HK-2 (cell line): Measurements from ENCODE around the gene COX4I2.

ENCODE experiments used
- DNase-seq: peaks from one replicate; pipeline ENCODE4 v3.0.0-alpha.2; 2018; ENCODE audit not compliant: unreplicated experiment

The COX4I2 gene

DNA sequence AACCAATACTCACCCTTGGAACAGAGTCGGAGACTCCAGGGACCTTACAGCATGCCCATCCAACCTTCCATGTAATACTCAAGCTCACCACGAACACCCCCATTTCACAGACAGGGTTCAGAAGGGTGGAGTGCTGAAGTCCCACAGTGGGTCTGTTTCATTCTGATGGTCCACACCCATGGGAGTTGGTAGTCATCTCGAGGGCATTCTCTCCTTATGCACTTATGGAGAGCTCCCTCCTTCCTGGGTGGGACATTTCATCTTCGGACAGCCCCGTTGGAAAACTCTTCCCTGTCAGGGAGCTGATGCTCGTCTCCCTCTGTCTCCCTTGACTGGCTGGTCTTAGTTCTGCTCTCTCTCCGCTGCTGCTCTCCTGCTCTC is 38.9 kb downstream of the COX4I2 start:
- DNase-seq = no peak

DNA sequence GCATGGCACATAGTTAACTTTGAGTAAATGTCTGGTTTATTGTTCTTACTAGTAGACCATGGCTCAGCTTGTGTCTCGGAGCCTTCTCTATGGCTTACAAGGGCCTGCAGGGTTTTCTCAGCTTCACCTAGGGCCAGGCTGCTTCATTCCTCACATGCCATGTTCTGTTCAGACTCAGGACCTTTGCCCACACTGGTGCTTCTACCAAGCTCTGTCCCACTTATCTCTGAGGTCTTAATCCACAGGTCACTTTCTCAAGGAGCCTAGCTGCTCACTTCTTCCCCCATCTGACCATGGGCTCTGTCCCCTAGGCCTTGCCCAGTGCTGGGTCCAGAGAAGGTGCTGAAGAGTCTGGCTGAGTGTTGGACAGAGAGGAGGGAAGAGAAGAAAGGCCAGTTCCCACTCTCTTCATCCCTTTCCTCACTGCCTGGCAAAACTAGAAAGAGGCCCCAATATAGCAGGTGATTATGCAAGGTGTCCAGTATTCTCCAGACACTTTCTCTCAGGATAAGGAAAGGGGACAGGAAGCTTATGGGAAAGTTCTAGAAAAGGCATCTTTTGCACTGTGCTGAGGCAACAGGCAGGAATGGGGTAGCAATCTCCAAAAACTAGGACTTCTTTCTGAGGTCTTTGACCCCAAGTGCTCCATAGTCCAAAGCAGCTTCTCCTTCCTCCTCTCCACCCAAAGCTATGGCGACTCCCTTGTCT is 40.0 kb downstream of the COX4I2 start:
- no peak for DNase-seq

DNA sequence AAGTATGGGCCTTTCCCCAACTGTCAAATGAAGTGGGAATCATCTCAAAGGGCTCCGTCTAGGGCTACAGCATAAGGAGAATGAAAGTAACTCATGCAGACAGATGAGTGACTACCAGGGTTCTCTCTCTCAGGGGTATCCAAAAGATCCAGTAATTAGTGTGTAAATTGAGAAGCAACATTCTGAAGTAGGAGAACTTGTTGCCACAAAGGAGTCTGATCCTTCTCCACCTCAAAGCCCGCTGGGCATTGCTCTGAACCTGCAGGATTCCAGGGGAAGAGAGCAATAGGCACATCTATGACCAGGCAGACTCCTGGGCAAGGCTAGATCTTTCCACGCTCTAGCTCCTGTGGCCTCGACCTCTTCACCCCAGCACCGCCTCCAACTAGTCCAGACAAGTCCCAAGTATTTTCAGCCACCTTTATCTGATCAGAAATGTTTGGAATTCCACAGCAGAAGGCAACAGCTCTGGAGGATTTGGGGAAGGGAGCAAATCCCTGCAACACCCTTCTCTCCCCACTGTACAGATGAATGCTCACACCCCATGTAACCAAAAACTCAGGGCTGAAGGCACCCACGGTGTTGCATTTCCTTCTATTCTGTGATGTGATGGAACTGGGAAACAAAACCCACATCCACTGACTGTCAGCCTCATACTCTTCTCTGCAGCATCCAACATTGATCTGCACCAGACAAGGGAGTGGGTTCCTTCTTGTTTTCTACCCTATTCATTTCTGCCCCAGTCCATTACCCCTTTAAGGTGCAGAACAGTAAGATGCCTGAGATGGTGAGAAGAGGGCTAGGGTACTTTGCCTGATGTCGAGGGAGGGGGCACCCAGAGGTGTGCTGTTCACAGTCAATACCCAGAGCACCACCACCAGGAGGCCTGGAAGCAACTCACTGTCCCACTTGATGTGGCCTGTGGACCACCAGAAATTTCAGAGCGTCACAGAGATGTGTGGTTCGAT is 41.0 kb downstream of the COX4I2 start:
- no peak for DNase-seq

DNA sequence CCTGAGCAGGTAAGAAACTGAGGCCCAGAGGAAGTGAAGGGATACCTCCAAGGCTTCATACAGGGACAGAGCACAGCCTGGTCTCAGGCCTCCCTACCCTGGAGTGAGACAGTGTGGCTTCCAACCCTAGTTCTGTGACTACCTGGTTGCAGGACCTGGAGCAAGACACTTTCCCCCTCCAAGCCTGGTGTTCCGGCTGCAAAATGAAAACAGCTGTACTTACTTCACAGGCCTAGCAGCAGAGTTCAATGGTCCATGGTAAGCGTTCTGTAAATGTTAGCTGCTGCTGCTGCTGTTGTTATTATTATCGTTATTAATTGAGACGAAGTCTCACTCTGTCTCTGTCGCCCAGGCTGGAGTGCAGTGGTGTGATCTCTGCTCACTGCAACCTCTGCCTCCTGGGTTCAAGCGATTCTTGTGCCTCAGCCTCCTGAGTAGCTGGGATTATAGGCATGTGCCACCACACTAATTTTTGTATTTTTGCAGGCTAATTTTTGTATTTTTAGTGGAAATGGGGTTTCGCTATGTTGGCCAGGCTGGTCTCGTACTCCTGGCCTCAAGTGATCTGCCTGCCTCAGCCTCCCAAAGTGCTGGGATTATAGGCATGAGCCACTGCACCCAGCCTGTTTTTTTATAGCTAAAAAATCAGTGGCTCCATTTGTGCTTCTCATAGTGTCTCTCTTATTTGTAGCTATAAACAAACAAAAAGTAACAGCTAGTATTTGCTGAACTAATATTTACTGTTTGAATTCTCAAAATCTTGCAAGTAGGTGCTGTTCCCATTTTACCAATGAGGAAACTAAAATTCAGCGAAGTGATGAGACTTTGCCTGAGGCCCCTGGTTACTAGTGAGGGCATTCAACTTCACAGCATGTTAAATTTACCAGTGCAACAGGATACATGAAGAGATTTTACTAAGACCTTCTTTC is 41.9 kb downstream of the COX4I2 start:
- no peak for DNase-seq

DNA sequence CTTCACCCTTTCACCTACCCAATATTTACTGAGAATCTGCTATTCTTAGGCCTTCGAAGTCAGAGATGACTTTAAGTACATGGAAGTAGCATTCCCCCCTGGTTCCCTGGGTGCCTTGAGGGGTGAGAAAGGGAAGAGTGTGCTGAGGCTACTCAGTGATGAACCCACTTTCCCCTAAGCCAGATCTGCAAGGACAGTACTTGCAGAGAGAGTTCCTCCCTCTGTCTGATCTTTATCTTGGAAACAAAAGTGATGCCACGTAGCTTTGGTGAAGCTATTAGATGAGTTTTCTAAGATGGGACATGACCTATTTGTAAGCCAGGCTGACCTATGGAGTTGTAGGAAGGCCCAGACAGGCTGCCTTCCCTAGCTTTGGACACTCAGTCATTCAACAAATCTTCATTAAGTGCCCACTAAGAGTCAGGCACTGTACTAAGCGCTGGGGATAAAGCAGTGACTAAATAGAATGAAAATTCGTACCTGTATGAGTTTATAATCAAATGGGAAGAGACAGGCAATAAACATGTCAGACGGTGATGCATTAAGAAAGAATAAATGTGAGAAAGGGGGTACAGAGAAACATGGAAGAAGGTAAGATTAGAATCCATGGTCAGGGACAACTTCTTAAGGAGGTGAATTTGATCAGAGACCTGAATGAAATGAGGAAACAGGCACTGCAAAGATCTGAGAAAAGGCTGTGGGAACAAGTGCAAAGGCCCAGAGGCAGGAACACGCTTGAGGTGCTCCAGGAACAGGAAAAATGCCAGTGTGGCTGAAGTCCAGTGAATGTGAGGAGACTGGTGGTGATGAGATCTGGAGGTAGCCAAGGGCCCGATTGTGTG is 42.8 kb downstream of the COX4I2 start:
- no peak for DNase-seq

DNA sequence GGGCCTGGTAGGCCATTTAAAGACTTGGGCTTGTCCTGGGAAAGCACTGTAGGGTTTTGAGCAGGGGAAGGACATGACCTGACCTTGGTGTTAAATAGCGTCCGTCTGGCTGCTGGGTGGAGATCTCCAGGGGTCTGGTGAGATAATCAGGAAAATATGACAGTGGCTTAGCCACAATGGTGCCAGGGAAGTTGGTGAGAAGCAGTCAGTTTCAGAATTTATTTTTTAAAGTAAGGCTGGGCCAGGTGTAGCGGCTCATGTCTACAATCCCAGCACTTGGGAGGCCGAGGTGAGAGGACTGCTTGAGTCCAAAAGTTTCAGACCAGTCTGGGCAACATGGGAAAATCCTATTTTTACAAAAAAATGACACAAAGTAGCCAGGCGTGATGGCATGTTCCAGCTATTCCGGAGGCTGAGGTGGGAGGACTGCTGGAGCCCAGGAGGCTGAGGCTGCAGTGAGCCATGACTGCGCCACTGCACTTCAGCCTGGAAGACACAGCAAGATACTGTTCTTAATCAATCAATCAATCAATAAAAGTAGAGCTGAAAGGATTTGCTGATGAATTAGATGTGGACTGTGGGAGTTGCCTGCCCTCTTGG is 43.5 kb downstream of the COX4I2 start:
- DNase-seq = no peak

DNA sequence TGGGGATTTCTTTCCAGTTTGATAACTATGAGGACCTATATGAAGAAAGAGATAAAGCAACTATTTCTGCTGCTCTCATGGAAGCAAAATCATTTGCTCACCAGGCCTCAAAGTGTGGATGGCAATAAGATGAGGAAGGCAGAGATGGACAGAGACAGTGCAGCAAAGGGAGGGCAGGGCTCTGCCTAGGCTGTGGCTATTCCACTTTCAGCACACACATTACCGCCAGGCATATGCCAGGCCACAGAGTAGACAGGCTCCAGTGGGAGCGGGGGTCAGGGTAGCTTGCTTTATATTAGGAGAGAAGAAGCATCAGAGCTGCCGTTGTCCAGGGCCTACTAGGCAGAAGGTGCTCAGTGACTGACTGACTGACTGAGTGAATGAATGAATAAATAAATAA is 44.1 kb downstream of the COX4I2 start:
- no peak for DNase-seq

DNA sequence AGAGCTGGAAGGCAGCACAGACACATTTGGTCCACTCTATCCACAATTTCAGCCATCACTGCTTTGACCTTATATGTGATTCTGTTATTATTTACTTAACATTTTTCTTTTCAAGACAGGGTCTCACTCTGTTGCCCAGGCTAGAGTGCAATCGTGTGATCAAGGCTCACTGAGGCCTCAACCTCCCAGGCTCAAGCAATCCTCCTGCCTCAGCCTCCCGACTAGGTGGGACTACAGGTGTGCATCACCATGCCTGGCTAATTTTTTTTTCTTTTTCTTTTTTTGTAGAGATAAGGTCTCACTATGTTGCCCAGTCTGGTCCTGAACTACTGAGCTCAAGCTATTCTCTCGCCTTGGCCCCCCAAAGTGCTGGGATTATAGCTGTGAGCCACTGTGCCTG is 44.6 kb downstream of the COX4I2 start:
- DNase-seq = no peak

DNA sequence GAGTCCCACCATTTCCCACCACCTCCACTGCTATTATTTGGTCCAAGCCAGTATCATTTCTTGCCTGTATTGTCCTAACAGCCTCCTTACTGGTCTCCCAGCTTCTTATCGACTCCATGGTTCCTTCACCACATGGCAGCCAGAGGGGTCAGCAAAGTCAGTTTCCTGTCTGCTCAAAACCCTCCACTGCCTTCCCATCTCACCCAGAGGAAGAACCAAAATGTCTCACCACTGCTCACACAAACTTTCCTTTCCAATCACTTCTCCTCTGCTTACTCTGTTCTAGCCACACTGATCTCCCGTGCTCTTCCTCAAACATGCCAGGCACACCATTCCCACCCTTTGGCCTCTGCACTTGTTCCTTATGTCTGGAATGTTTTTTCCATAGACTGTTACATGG is 45.2 kb downstream of the COX4I2 start:
- no peak for DNase-seq

DNA sequence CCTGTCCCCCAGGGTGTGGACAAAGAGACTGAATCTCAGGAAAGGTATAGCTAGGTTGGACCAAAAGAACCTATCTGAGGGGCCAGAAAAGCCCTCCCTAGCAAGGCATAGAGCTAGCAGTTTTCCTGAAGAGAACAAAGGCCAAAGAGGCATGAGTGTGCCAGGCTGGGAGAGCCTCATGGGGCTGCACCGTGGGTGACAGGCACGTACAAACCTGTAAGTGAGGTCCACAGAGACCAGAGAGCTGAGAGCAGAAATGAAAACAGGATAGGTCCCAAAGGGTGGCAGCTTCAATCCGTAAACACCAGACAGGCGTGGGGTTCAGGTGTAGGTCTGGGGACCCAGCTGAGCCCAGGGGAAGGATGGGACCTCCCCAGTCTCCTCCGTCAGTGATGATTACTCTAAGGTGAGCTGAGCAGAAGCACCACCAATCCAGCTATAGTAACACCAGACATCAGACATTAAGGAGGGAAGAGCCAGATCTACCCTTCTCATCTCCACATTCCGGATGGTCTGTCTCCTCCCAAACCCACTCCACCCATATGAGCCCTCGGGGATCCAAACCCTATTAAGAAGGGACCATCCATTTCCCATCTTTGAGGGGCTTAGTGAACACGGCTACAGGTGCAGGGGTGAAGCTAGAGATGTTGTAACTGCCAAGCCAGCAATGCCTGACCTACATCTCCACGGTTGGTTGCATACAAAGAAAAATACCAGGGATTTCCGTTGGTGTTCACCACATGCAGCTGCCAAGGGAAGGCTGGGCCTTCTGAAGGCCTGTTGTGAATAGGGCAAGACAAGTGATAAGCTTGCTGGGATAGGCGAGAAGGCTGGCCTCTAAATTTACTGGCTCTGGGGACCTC is 46.7 kb downstream of the COX4I2 start:
- no peak for DNase-seq

DNA sequence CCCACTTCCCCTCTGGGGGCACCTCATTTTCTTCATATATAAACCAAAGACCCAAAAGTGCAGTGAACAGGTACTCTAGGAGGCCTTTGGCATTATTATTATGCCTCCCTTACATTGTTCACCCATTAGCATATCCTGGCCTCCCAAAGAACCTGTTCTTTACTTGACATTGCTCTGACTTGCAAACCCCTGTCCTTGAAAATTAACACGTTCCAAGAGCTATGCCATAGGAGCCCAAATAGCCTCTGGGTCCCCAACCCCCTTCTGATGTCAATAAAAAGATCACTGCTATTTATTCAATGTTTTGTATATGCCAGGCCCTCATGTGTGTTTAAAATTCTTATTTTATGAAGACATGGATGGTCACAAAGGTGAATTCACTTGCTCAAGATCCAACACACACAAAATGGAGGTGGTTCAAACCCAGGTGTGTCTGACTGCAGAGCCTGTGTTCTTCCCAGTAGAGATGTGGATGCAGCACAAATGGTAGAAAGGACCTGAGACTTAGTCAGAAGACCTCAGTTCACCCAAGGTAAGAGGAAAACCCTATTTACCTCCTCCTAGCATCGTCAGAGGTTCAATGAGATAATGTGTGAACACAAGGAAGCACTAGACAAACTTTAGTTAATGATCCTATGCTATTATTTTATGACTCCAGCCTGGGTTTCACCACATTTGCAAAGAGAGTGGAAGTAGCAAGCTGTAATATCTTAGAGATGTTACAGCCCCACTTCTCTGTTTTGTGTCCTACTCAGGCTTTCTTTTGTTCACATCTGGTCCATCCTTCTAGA is 48.3 kb downstream of the COX4I2 start:
- no peak for DNase-seq

DNA sequence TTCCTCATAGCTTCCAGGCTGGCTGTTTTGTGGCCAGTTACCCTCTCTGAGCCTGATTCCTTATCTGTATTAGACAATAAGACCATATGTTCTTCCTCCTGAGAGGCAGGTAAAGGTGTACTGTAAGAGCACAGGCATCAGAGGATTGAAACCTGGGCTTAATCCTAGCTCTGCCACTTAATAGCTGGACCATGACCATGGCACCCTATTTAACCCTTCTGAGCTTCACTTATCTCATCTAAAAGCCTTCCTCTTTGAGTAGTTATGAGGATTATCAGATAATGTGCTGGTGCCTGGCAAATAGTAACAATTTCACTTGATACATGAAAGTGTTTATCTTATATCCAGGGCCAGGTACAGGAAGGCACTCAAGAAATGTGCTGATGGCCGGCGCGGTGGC is 50.1 kb downstream of the COX4I2 start:
- DNase-seq = no peak

DNA sequence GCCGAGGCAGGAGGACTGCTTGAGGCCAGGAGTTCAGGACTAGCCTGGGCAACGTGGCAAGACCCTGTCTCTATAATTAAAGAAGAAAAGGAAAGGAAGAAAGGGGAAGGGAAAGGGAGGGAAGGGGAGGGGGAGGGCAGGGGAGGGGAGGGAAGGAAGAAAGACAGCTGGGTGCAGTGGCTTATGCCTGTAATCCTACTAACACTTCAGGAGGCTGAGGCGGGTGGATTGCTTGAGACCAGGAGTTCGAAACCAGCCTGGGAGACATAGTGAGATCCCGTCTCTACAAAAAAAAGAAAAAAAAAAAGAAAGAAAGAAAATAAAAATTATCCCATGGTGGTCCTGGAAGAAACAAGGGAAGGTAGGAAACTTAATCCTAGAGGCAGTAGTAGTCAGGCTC is 51.4 kb downstream of the COX4I2 start:
- no peak for DNase-seq

DNA sequence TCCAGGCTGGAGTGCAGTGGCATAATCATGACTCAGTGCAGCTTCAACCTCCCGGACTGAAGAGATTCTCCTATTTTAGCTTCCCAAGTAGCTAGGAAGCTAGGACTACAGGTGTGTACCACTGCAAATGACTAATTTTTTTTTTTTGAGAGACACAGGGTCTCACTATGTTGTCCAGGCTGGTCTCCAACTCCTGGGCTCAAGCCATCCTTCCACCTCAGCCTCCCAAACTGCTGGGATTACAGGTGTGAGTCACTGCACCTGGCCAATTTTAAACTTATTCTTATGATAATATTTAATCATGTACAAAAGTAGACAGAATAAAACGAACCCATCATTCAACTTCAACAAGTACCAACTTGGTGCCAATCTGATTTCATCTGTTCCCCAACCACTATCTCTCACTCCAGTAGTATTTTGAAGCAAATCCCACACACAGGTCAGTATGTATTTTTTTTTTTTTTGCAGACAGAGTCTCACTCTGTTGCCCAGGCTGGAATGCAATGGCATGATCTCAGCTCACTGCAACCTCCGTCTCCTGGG is 52.5 kb downstream of the COX4I2 start:
- DNase-seq = no peak

DNA sequence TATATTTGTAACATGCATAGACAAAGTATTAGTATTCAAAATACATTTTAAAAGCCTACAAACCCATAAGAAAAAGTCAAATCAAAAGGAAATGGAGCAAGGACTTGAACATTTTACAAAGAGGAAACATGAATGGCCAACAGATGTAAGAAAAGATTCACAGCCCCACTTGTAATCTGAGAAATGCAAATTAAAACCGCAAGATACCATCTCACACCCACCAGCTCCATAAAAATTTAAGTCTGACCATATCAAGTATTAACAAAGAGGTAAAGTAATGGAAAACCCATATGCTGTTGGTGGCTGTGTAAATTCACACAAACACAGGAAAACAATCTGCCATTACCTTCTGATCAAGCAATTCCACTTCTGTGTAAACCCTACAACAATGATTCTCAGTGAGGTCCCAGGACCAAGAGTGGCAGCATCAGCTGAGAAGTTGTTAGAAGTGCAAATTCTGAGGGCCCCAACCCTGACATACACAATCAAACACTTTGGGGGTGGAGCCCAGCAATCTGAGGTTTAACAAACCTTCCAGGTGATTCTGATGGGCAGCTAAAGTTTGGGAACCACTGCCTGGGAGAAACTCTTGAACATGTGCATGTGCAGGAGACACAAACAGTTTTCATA is 54.0 kb downstream of the COX4I2 start:
- no peak for DNase-seq

DNA sequence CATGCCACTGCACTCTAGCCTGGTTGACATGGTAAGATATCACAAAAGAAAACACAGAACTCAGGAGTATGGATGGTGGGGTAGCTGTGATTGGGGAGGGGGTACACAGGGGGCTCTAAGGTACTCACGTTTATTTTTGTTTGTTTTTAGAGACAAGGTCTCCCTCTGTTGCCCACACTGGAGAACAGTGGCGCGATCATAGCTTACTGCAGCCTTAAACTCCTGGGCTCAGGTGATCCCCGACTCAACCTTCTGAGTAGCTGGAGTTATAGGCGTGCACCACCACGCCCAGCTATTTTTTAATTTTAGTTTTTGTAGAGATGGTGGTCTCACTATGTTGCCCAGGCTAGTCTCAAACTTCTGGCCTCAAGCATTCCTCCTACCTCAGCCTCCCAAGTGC is 55.7 kb downstream of the COX4I2 start:
- DNase-seq = no peak

DNA sequence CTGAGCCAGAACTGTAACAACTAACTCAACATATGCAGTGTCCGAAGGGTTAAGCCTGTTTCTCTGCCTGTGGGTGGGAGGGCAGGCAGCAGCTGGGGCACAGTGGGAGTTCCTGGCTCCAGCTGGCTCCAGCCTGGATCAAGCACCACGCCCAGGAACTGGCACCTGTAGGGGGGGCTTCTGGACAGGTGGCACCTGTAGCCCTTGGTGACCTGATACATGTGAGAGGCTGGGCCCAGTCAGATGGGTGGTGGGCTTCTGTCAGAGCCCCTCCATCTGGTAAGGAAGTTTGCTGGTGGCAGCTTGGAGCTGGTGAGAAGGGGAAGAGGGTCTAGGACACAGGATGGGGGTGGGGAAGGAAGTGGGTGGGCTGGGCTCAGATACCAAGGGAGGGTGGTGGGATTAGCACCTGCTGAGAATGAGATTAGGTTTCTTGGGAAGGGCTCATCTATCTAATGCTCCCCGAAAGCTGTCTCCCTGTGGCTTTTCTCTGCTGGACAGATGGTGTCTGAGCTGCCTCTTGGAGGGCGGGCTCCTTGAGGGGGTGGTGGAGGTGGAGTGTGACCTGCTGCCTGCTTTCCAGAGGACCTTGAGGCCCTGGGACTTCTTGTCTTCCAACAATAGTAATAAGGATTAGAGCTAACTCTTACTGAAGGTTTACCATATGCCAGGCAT is 56.4 kb downstream of the COX4I2 start:
- no peak for DNase-seq
